GM18861 (cell line): ENCODE data around the gene VRK1.

Experiments
- ATAC-seq: cut with Tn5 transposase; IDR thresholded peaks from one replicate; pipeline ENCODE4 v1.9.1; 2021; ENCODE audit not compliant: unreplicated experiment

The VRK1 gene

DNA sequence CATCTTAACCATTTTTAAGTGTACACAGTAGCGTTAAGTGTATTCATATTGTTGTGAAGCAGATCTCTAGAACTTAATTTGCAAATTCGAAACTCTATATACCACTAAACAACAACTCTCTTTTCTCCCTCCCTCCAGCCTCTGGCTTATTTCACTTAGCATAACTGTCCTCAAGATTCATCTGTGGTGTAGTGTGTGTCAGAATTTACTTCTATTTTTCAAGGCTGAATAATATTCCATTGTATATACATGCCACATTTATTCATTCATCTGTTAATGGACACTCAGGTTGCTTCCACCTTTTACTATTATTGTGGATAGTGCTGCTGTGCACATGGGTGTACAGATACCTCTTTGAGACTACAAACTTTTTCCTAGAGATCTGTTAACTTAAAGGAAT, 26.5 kb downstream of the VRK1 start:
- ATAC-seq, result no peak

- ATAC-seq, result no peak
These were observed 27.1 kb downstream of the VRK1 start for GRCh38 chr14:96824283-96824682.

DNA sequence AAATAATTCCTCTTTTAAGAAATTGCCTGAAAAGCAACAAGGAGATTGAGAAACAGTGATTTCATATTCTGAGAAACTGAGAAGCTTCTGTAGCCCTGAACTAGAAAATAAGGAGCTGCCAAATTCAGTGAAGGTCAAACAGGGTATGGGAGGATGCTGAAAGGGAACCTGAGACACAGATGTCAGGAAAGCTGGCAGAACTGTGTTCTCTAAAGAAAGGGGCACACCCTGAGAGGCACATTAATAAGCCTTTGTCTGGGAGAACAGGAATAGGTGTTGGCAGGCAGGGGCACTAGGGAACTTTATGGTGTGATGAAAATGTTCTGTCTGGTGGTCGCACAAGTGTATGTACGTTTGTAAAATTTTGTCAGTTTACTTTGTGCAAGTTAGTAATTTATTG, 29.6 kb downstream of the VRK1 start:
- ATAC-seq, result no peak

DNA sequence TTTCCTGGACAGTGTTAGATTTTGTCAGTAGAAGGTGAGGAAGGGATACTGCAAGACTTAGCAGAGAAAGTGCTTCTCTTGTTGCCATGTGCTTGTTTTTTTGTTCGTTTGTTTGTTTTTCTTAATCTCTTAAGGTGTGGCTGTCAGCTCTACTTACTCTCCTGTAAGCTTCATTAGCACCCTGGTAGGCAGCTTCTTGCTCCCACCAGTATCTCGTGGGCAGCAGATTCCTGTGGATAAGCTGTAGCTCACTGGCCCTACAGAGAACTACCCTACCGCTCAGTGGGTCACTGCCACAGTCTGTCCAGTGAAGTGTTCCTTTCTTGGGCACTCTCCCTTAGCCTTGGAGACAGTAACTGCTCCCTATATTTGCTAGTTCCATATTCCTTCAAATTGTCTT, 30.1 kb downstream of the VRK1 start:
- ATAC-seq, result no peak

DNA sequence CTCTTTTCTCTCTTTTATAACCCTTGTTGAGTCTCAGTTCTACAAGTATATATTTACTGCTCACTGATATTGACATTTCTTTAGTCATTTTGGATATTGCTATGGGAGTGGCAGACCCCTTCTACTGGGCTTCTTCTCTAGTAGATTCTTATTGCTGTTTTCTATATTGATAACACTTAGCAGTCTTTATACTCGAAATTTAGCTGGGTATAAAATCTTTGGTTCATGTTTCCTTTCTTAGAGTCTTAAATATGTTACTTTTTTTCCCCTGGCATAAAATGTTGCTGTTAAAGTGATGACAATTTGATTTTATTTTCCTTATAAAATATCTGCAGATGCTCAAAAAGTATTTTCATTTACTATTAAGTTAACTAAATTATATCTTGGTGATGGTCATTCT, 32.6 kb downstream of the VRK1 start:
- no peak for ATAC-seq

DNA sequence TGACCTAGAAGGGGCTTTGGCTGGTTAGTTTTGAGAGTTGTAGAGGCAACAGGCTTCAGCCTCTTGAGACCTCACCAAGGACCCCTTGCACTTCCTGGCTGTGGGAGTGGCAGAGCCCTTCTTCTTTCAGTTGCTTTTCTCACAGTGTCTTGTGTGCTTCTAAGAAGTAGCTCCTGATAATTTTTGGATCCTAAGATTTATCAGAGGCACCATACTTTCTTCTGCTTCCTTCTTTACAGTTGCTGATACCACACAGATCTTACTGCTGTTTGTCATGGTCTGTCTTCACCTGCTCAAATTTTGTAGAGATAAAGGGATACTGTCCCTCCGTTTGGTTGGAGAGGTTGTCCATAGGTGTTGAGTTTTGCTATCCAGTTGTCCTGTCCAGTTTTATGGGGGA, 33.8 kb downstream of the VRK1 start:
- no peak for ATAC-seq

- no peak for ATAC-seq
These were observed 35.2 kb downstream of the VRK1 start for GRCh38 chr14:96832351-96832750.

DNA sequence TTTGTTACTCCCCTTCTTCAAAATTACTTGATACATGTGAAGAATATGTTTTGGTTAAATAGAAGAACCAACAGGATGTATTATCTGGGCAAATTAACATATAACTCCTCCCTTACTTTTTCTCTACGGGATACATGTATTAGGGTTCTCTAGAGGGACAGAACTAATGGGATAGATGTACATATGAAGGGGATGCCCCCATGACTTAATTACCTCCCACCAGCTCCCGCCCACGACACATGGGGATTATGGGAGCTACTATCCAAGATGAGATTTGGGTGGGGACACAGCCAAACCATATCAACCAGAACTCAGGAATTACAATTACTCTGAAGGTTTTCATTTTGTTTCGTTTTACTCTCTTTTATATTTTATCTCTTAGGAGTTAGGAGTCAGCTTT, 41.3 kb downstream of the VRK1 start:
- ATAC-seq, result no peak

GRCh38 chr14:96839251-96839650, 42.1 kb downstream of the VRK1 start:
- ATAC-seq, result no peak

DNA sequence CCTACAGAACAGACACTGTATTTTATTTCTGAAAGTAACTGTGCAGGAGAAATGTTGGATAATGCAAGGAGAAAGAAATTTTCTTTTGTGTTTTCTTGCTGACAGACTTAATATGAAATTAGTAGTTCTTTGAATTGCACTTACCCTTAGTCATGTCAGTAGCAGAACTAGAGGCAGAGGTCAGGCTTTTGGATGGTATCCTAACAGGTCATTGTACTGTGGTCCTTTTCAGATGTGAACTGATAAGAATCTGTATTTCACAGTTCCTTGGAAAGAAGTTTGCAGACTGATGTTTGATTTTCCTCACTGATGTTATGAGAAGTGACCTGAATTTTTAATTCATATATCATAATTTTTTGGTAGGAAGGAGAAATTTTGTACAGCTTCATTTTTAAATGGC, 46.0 kb downstream of the VRK1 start:
- ATAC-seq, result no peak

DNA sequence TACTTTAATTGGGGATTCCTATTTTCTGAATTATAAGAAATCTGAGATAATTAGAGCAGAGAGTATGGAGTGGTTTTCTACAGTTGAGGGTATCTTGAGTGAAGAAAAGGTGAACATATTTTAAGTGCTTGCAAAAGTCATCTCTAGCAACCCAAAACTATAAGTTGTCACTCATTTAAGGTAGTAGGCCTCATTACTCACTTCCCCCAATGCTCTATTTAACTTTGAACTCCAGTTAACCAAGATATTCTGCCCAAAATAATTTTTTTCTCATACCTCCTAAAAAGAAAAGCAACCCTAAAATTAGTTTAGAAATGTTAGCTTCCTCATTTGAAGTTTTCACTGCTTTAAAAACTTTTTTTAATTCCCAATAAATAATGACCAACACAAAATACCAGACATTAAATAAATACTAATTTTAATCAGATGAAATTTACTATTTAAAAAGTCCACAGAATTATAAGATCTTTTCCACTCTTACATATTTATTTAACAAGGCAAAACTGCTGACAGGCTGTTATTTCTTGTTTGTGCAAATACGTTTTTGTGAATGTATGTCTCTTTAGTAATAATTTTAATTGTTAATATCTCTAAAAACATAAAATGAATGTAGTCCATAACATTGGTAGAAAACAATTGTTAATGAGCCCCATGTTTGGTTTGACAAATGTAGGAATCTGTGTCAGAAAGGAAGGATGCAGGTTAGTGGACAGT, 47.8 kb downstream of the VRK1 start:
- ATAC-seq, result no peak

GRCh38 chr14:96847451-96847850, 50.3 kb downstream of the VRK1 start:
- no peak for ATAC-seq

DNA sequence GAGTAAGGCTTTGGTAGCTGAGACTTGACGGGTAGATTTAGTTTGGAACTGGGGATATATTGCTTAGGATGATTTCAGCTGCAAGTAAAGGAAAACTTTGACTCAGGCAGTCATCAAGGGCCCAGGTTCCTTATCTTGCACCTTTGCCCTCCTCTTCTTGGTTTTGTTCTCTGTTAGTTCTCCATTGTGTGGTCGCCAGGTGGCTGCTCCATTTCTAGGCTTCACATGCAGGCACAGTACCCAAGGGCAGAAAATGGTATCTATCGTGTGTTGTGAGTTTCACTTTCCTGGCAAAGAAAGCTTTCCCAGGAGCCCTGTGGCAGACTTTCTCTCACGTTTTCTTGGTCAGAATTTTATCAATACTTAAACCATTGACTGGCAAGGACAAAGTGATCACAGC, 50.8 kb downstream of the VRK1 start:
- no peak for ATAC-seq

- no peak for ATAC-seq
These were observed 52.6 kb downstream of the VRK1 start for GRCh38 chr14:96849733-96850132.

GRCh38 chr14:96851694-96852381, 54.7 kb downstream of the VRK1 start:
- no peak for ATAC-seq

DNA sequence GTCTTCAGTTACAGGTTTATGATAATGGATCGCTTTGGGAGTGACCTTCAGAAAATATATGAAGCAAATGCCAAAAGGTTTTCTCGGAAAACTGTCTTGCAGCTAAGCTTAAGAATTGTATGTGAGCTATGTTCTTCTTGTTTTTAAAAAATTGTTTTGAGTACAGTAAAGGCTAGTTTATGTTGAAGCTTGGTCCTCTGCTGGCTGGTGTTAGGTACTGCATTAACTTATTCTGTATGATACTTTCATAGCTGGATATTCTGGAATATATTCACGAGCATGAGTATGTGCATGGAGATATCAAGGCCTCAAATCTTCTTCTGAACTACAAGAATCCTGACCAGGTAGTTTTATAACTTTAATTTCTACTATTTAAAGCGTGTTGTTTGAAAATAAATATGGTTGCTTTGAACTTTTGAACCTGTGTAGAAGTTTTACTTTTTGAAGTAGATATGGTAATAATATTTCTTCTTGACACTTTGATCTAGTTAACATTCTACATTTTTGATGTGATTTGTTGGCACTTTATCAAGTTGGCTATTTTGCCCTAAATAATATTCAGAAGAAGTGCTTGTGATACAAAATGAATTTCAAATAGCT, 55.7 kb downstream of the VRK1 start:
- peak; percentile 42 for ATAC-seq

- no peak for ATAC-seq
These were observed 61.5 kb downstream of the VRK1 start for GRCh38 chr14:96858643-96859042.

DNA sequence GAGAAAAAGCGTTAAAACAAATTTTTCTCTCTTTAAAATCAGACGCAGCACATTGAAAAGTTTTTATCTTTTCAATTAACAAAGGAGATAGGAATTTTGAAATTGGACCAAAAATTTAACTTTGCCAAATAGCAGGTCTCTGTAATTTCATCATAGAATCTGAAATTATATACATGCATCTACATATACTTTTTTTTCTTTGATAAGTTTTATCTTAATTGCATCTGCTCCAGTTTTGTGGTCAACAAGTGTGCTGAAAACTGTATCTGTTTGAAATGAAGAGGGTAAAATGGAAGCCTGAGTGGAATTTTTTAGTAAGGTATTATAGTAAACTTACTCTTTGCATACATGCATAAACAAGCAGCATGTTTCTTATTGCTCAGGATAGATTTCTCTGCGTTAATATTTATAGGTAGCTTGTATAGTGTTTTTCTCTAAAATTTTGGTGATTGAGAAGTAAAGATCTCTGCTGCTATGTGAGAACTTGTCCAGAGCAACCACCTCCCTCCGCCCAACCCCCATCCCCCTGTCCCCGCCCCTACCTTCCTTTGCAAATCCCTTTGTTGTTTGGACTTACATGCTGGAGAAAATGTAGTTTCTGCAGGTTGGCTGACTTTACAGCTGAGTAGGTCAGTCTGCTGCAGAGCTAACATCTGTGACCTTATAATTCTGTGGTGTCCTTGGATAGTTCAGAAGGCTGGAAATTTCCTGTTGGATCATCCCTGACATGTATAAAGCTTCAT, 64.6 kb downstream of the VRK1 start:
- no peak for ATAC-seq

DNA sequence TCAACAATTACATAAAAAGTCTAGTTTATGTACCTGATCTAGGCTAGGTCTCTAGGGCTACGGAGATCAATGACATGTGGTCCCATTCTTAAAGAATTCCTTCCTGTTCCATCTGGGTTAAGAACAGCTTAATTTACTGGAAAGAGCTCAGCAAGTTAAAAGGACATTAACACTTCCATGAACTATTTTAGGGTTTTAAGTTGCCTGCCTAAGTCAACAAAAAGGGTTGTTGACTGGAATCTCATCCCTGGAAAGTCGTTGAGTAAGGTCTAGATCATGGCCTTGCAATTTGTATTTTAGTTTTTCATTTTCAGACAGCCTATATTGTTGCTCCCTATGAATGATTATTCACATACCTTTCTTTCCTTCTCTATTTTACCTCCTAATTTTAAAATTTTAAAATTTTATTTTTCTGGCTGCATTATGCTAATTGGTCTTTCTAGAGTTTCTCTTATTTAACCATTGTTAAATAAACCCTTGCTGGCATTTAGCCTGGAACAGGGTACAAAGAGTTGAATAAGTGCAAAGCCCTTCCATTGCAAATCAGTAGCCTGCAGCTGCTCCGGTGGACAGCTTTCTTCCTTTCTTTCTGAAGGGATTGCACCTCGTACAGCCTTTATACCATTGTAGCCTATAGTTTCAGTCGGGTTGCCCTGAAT, 66.3 kb downstream of the VRK1 start:
- ATAC-seq, result no peak

- ATAC-seq, result no peak
These were observed 66.8 kb downstream of the VRK1 start for GRCh38 chr14:96863986-96864330.

DNA sequence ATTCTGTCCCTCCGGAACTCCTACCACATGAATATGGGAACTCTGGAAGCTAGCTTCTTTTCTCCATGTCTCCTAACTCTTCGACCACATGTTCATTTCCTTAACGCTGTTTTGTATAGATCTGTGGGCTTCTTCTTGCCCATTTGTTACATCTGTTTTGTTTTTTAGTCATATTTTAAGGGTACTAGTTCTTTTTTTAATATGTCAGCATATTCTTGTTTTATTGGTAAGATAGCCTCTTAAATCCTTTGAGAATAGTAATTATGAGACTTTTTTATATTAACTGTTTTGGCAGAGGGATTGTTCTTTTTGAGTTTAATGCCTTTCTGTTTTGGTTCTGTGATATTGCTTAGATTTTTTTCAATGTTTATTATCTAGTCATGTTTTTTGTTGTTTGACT, 70.5 kb downstream of the VRK1 start:
- ATAC-seq, result no peak
